ENCODE data around the gene MAP3K15.

The MAP3K15 gene

GRCh38 chrX:19514791-19515614 lies at the start of gene MAP3K15:
MAP3K15 (minus strand) TSS chrX:19515508; CDS start chrX:19515261, 247 bp downstream.
- DNase-seq (ENCODE audit: low read depth): peak; percentile 41

GRCh38 chrX:19564606-19565005 lies 49.3 kb upstream of the MAP3K15 start:
- DNase-seq (ENCODE audit: low read depth): no peak

GRCh38 chrX:19563746-19564145 lies 48.4 kb upstream of the MAP3K15 start:
- DNase-seq (ENCODE audit: low read depth): no peak

- no peak for DNase-seq (ENCODE audit: low read depth)
These were observed 48.0 kb upstream of the MAP3K15 start for GRCh38 chrX:19563327-19563726.

GRCh38 chrX:19560611-19561010 lies 45.3 kb upstream of the MAP3K15 start:
- DNase-seq (ENCODE audit: low read depth): no peak

- peak; percentile 7 for DNase-seq (ENCODE audit: low read depth)
These were observed 42.5 kb upstream of the MAP3K15 start for GRCh38 chrX:19557822-19558221.

GRCh38 chrX:19556202-19556601 lies 40.9 kb upstream of the MAP3K15 start:
- DNase-seq (ENCODE audit: low read depth): no peak

GRCh38 chrX:19555683-19556082 lies 40.4 kb upstream of the MAP3K15 start:
- DNase-seq (ENCODE audit: low read depth): no peak

- DNase-seq (ENCODE audit: low read depth): no peak
These were observed 39.9 kb upstream of the MAP3K15 start for GRCh38 chrX:19555236-19555635.

GRCh38 chrX:19554786-19555185 lies 39.5 kb upstream of the MAP3K15 start:
- DNase-seq (ENCODE audit: low read depth): peak; percentile 57

GRCh38 chrX:19552793-19553192 lies 37.5 kb upstream of the MAP3K15 start:
- no peak for DNase-seq (ENCODE audit: low read depth)

GRCh38 chrX:19549838-19550237 lies 34.5 kb upstream of the MAP3K15 start:
- DNase-seq (ENCODE audit: low read depth): no peak

- DNase-seq (ENCODE audit: low read depth): no peak
These were observed 33.6 kb upstream of the MAP3K15 start for GRCh38 chrX:19548934-19549333.

GRCh38 chrX:19548279-19548678 lies 33.0 kb upstream of the MAP3K15 start:
- no peak for DNase-seq (ENCODE audit: low read depth)

- no peak for DNase-seq (ENCODE audit: low read depth)
These were observed 30.3 kb upstream of the MAP3K15 start for GRCh38 chrX:19545651-19546050.

GRCh38 chrX:19544693-19545305 lies 29.5 kb upstream of the MAP3K15 start:
- DNase-seq (ENCODE audit: low read depth): peak; percentile 61

GRCh38 chrX:19543951-19544381 lies 28.7 kb upstream of the MAP3K15 start:
- no peak for DNase-seq (ENCODE audit: low read depth)

GRCh38 chrX:19543020-19543715 lies 27.9 kb upstream of the MAP3K15 start:
- DNase-seq (ENCODE audit: low read depth): no peak

GRCh38 chrX:19541931-19542330 lies 26.6 kb upstream of the MAP3K15 start:
- no peak for DNase-seq (ENCODE audit: low read depth)

GRCh38 chrX:19541196-19541595 lies 25.9 kb upstream of the MAP3K15 start:
- DNase-seq (ENCODE audit: low read depth): no peak

GRCh38 chrX:19540076-19540475 lies 24.8 kb upstream of the MAP3K15 start:
- no peak for DNase-seq (ENCODE audit: low read depth)

- DNase-seq (ENCODE audit: low read depth): no peak
These were observed 24.4 kb upstream of the MAP3K15 start for GRCh38 chrX:19539665-19540064.

- DNase-seq (ENCODE audit: low read depth): peak; percentile 44
These were observed 20.2 kb upstream of the MAP3K15 start for GRCh38 chrX:19535476-19535875.
